DMS79 (cell line): ENCODE measurements around the gene GALNTL6.
"Not testable (repeated sequence)": the region's sequence is repeated elsewhere in the genome, so short reads cannot be mapped to it uniquely, and the experiment has no call there.

ENCODE experiments used
- DNase-seq: peaks from one replicate; lab custom pipeline; 2025; lab: John Stamatoyannopoulos, UW

GALNTL6 gene

GRCh38 chr4:172393220-172393619 lies 580.0 kb downstream of the GALNTL6 start:
- peak; percentile 2 for DNase-seq

GRCh38 chr4:172404676-172405075 lies 591.5 kb downstream of the GALNTL6 start:
- no peak for DNase-seq

- DNase-seq: no peak
Measured at GRCh38 chr4:172410363-172410762, 597.2 kb downstream of the GALNTL6 start.

- DNase-seq: peak; percentile 66
Measured at GRCh38 chr4:172411149-172411548, 597.9 kb downstream of the GALNTL6 start.

GRCh38 chr4:172412851-172413580 lies 599.8 kb downstream of the GALNTL6 start:
- DNase-seq: no peak

GRCh38 chr4:172428979-172429378 lies 615.8 kb downstream of the GALNTL6 start:
- DNase-seq: not testable (repeated sequence)

GRCh38 chr4:172480471-172480870 lies 667.3 kb downstream of the GALNTL6 start:
- no peak for DNase-seq

GRCh38 chr4:172481802-172482508 lies 668.8 kb downstream of the GALNTL6 start:
- no peak for DNase-seq

- no peak for DNase-seq
Measured at GRCh38 chr4:172485007-172485406, 671.8 kb downstream of the GALNTL6 start.

- no peak for DNase-seq
Measured at GRCh38 chr4:172486531-172486930, 673.3 kb downstream of the GALNTL6 start.

- DNase-seq: no peak
Measured at GRCh38 chr4:172489861-172490260, 676.7 kb downstream of the GALNTL6 start.

GRCh38 chr4:172495769-172496168 lies 682.6 kb downstream of the GALNTL6 start:
- no peak for DNase-seq

GRCh38 chr4:172497321-172497720 lies 684.1 kb downstream of the GALNTL6 start:
- DNase-seq: no peak

GRCh38 chr4:172514011-172514410 lies 700.8 kb downstream of the GALNTL6 start:
- DNase-seq: no peak

- no peak for DNase-seq
Measured at GRCh38 chr4:172514801-172515200, 701.6 kb downstream of the GALNTL6 start.

- DNase-seq: no peak
Measured at GRCh38 chr4:172515266-172515879, 702.2 kb downstream of the GALNTL6 start.

GRCh38 chr4:172517391-172517790 lies 704.2 kb downstream of the GALNTL6 start:
- peak; percentile 13 for DNase-seq

- no peak for DNase-seq
Measured at GRCh38 chr4:172521248-172521647, 708.0 kb downstream of the GALNTL6 start.

- no peak for DNase-seq
Measured at GRCh38 chr4:172521680-172522079, 708.5 kb downstream of the GALNTL6 start.

- DNase-seq: no peak
Measured at GRCh38 chr4:172543249-172543648, 730.0 kb downstream of the GALNTL6 start.

GRCh38 chr4:172546782-172547181 lies 733.6 kb downstream of the GALNTL6 start:
- DNase-seq: no peak

GRCh38 chr4:172547724-172548123 lies 734.5 kb downstream of the GALNTL6 start:
- no peak for DNase-seq

- no peak for DNase-seq
Measured at GRCh38 chr4:172553216-172553615, 740.0 kb downstream of the GALNTL6 start.
